GM08714 (cell line): ENCODE data around the gene CCDC74A.
"Not testable (repeated sequence)": the region's sequence is repeated elsewhere in the genome, so short reads cannot be mapped to it uniquely, and the experiment has no call there.

Source experiments
- H3K4me3 ChIP-seq: fragments of 200-500 bp; sonication (Bioruptor generic); 2 replicates; pipeline ENCODE4 v1.5.1; 2014; ENCODE audit warnings: mild to moderate bottlenecking, low read length, inconsistent platforms
- ZNF274 ChIP-seq: IDR thresholded peaks from 2 replicates; pipeline ENCODE4 v1.6.1; 2012; ENCODE audit warnings: mild to moderate bottlenecking, low read depth, low read length

Gene CCDC74A

GRCh38 chr2:131517106-131517831, 10.4 kb upstream of the CCDC74A start:
- TF ChIP-seq ZNF274, result no peak
- H3K4me3 ChIP-seq, result no peak overlapping the region

GRCh38 chr2:131517856-131518255, 9.8 kb upstream of the CCDC74A start:
- H3K4me3 ChIP-seq, result not testable (repeated sequence)

DNA sequence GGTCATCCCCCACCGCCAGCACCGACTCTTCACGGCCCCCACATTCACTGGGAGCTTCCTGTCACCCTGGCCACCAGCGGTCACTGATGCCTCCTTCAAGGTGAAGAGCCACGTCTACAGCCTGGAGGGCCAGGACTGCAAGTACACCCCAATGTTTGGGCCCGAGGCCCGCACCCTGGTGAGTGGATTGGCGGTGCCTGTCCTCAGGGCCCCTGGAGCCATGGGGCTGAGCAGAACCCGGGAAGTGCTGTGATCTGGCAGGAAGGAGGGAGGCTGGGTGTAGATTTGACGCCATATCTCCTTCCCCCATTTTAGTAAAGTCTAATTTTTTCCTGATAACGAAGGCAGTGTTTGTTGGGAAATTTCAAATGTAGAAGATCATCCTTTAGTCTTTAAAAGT, 9.2 kb upstream of the CCDC74A start:
- H3K4me3 ChIP-seq, result not testable (repeated sequence)

- TF ChIP-seq ZNF274, result no peak
- H3K4me3 ChIP-seq, result no peak overlapping the region
Observed at GRCh38 chr2:131519466-131519865, 8.2 kb upstream of the CCDC74A start.

DNA sequence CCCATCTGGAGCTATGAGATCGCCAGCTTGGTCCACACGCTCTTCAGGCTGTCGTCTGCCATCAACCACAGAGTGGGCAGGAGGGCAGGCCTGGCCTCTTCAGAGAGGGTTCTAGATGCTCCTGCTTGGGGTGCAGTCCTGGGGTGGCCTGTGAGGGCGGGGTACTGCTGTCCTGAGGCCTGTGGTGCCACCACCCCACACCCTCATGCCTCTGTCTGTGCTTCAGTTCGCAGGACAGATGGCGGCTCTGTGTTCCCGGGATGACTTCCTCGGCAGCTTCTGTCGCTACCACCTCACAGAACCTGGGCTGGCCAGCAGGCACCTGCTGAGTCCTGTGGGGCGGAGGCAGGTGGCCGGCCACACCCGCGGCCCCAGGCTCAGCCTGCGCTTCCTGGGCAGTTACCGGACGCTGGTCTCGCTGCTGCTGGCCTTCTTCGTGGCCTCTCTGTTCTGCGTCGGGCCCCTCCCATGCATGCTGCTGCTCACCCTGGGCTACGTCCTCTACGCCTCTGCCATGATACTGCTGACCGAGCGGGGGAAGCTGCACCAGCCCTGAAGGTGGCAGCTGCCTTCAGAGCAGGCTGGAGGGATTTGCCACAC, 7.7 kb upstream of the CCDC74A start:
- not testable (repeated sequence) for H3K4me3 ChIP-seq

GRCh38 chr2:131520526-131520925, 7.2 kb upstream of the CCDC74A start:
- no peak for TF ChIP-seq ZNF274
- no peak overlapping the region for H3K4me3 ChIP-seq

DNA sequence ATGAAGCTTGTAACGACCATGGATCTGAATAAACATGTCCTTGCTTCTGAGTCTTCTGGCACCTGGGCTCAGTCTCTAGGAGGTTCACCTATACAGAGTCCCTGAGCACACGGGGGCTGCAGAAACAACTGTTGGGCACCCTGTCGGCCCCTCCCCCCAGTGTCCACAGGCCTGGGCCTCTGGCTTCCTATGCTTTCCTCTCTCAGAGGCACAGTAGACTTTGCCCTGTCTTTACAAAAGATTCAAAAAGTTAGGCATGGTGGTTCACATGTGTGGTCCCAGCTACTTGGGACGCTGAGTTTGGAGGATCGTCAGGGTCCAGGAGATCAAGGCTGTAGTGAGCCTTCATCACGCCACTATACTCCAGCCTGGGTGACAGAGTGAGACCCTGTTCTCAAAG, 6.2 kb upstream of the CCDC74A start:
- H3K4me3 ChIP-seq, result not testable (repeated sequence)

- no peak for TF ChIP-seq ZNF274
- H3K4me3 ChIP-seq, result no peak overlapping the region
Observed at GRCh38 chr2:131521961-131522781, 5.5 kb upstream of the CCDC74A start.

GRCh38 chr2:131525256-131525655, 2.4 kb upstream of the CCDC74A start:
- H3K4me3 ChIP-seq, result not testable (repeated sequence)

DNA sequence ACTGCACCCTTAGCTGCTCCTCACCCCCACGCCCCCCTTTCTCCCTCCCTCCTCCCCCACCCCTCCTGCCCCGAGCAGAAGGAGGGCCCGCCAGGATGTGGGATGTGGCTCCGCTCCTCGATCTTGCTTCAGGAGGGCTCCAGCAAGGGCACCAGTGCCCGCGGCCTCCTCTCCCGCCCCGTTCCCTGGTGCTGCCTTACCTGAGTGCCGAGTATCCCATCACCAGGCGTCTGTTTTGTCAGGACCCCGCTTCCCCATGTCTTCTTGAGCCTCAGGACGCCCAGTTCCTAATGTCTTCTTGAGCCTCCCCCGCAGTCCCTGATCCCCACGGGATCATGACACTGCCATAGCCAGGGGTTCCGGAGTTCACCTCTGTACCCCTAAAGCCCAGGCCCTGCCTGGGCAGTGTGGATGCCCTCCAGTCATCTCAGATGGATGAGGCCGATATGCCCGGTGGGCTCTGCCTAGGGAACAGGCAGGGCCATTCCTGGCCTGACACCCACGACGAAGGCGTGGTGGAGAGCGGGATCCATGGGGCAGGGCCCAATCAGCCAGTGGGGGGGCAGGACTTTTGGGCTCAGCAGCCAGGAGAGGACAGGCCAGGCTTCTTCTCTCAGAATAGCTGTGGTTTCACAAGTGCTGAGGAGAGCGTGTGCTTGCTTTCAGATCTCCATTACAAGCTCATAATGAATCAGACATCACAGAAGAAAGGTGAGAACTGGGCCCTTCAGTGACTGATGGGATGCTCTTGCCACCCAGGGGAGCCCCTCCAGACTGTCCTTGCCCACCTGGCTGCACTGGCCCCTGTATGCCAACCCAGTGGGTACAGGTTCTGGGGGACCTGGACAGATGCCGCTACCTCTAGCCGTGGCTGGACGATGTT, 1.5 kb downstream of the CCDC74A start:
- not testable (repeated sequence) for H3K4me3 ChIP-seq

- H3K4me3 ChIP-seq, result not testable (repeated sequence)
Observed at GRCh38 chr2:131529864-131530445, 2.3 kb downstream of the CCDC74A start.

DNA sequence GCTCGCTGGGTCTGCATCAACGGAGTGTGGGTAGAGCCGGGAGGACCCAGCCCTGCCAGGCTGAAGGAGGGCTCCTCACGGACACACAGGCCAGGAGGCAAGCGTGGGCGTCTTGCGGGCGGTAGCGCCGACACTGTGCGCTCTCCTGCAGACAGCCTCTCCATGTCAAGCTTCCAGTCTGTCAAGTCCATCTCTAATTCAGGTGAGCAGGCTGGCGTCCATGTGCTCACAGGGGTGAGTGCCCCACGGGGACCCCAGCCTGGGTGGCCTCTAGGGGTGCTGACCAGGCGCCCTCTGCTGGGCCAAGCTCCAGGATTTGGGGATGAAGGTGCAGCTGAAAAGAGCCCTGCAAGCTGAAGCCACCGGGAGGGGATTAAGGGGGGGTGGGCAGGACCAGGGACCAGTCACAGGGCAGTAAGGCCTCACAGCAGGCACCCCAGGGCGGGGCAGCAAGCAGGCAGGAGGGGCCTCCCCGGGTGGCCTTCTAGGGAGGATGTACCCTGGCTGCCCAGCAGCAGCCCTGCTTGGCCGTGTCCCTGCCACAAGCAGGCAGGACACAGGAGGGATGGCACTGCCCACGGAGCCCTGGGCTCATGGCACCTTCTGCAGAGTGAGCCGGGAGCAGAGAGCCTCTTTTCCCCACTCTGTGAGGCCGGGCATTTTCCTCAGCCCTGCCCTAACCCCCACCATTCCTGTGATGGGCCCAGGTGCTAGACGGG, 3.1 kb downstream of the CCDC74A start:
- not testable (repeated sequence) for H3K4me3 ChIP-seq

- not testable (repeated sequence) for H3K4me3 ChIP-seq
Observed at GRCh38 chr2:131531547-131532185, 4.0 kb downstream of the CCDC74A start.

DNA sequence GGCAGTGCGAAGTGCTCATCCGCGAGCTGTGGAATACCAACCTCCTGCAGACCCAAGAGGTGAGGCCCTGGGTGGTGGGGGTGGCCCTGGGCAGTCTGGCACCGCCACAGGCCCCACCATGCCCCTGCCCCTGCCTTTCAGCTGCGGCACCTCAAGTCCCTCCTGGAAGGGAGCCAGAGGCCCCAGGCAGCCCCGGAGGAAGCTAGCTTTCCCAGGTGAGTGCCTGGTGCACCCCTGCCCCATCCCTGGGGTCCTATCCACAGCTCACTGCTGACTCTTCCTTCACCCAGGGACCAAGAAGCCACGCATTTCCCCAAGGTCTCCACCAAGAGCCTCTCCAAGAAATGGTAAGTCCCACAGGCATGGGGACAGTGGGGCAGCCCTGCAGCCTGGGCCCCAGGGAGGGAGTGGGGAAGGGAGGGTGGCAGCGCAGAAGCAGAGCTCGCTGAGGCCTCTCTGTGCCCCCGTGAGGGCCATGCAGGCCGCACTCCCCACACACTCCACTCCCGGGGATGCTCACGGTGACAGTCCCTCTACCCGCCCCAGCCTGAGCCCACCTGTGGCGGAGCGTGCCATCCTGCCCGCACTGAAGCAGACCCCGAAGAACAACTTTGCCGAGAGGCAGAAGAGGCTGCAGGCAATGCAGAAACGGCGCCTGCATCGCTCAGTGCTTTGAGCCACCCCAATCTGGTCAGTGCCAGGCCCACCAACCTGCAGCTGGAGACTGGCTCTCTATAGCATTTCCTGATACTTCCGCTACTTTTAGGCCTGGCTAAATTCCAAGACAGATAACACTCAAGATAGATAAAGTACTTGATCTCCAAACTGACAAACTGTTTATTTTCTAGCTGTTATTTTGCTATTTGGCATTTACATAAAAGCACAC, 5.3 kb downstream of the CCDC74A start:
- H3K4me3 ChIP-seq, result not testable (repeated sequence)

DNA sequence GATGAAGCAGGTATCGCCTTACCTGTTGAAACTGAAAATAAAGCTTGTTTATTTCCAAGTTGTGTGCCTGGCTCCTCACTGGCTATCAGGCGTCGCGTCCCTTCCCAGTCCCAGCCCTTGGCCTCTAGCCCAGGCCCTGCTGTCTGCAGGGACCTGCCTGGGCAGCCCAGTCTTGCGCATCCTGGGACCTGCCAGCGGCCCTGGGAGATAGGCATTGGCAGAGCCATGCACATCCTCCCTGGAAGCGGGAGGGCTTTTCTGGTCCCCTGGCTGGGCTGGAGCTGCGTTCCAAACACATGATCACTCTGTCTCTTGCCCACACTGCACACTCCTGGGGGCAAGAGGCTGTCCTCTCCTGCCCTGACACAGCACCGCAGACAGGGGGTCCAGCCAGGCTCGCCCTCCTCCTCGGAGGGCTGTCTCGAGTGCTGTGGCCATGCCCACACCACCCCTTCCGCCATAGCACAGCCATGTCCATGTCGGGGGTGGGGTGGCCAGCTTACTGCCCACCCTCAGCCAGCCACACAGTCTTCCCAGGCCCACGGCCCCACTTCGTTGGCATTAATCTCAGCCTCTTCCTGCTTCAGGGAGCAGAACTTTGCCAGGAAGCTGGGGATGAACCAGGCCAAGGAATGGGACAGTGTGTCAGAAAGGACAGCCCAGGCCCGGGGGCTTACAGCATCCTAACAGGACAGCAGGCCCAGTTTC, 6.1 kb downstream of the CCDC74A start:
- H3K4me3 ChIP-seq, result not testable (repeated sequence)

DNA sequence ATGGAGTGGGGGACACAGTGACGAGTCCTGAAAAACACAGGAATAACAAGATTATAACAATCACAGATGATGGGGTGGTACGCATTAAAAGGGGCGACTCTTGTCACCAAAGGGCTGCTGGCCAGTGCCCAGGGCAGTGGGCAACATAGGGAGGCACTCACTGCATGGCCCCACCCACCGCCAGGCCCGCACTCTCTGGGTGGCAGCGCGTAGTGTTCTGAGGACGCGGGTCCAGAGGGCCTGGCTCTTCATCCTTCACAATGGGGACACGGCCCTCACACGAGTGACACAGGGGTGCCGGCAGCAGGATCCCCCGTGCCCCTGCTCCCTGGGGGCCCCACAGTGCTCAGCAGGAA, 6.6 kb downstream of the CCDC74A start:
- H3K4me3 ChIP-seq, result not testable (repeated sequence)

GRCh38 chr2:131534965-131535364, 7.3 kb downstream of the CCDC74A start:
- H3K4me3 ChIP-seq, result not testable (repeated sequence)
